ENCODE measurements around the gene PLEKHN1. TPM values are rescaled to one million over a fixed set of nuclear protein-coding genes. Genes with fewer than 3 reads are reported as not detected.

PLEKHN1 gene
- 1 to 10 TPM; 2.8 to 6.3 TPM for total RNA-seq

- Mint-ChIP-seq H3K9me3 (no peaks in the 10 kb centered on the region), H3K36me3 (ENCODE audit: low read depth) (peaks cover 6% of the 10 kb centered on the region), H3K27me3 (no peaks in the 10 kb centered on the region), H3K4me1 (no peaks in the 10 kb centered on the region), H3K4me3 (peak within 1 kb of the TSS; percentile 65), H3K27ac (no peak within 1 kb of the TSS)
- ATAC-seq (replicated peaks), result peak; percentile 82
Observed at GRCh38 chr1:966135-966703, at the start of gene PLEKHN1. Gene PLEKHN1, plus strand, starts transcription at chr1:966482. Its CDS starts 50 bp downstream, at chr1:966532.

GRCh38 chr1:917076-917459, 49.2 kb upstream of the PLEKHN1 start:
- Mint-ChIP-seq H3K27ac (no peak overlapping the region), H3K27me3 (peaks cover 23% of the 10 kb centered on the region), H3K4me3 (no peak overlapping the region), H3K4me1 (no peaks in the 10 kb centered on the region), H3K9me3 (no peaks in the 10 kb centered on the region), H3K36me3 (ENCODE audit: low read depth) (no peaks in the 10 kb centered on the region)
- no peak for ATAC-seq (replicated peaks)

- H3K36me3 Mint-ChIP-seq (ENCODE audit: low read depth), result no peaks in the 10 kb centered on the region
Observed at GRCh38 chr1:917466-918091, 48.7 kb upstream of the PLEKHN1 start.

GRCh38 chr1:918353-918752, 47.9 kb upstream of the PLEKHN1 start:
- H3K4me1 Mint-ChIP-seq, result no peaks in the 10 kb centered on the region
- H3K27ac Mint-ChIP-seq, result no peak overlapping the region
- no peaks in the 10 kb centered on the region for H3K36me3 Mint-ChIP-seq (ENCODE audit: low read depth)
- H3K27me3 Mint-ChIP-seq, result peaks cover 22% of the 10 kb centered on the region
- H3K4me3 Mint-ChIP-seq, result no peak overlapping the region
- no peak for ATAC-seq (replicated peaks)
- H3K9me3 Mint-ChIP-seq, result no peaks in the 10 kb centered on the region

More at GRCh38 chr1:917466-918091, 48.7 kb upstream of the PLEKHN1 start:
- Mint-ChIP-seq H3K9me3 (no peaks in the 10 kb centered on the region), H3K27me3 (peaks cover 19% of the 10 kb centered on the region), H3K27ac (no peak overlapping the region), H3K4me3 (no peak overlapping the region), H3K4me1 (no peaks in the 10 kb centered on the region)
- ATAC-seq (replicated peaks), result no peak

GRCh38 chr1:918843-919242, 47.4 kb upstream of the PLEKHN1 start:
- no peaks in the 10 kb centered on the region for H3K9me3 Mint-ChIP-seq
- H3K27me3 Mint-ChIP-seq, result peaks cover 23% of the 10 kb centered on the region
- H3K27ac Mint-ChIP-seq, result no peak overlapping the region
- H3K4me1 Mint-ChIP-seq, result no peaks in the 10 kb centered on the region
- ATAC-seq (replicated peaks), result no peak
- no peak overlapping the region for H3K4me3 Mint-ChIP-seq
- no peaks in the 10 kb centered on the region for H3K36me3 Mint-ChIP-seq (ENCODE audit: low read depth)

GRCh38 chr1:919271-919872, 46.9 kb upstream of the PLEKHN1 start:
- no peak overlapping the region for H3K4me3 Mint-ChIP-seq
- H3K27me3 Mint-ChIP-seq, result peaks cover 23% of the 10 kb centered on the region
- no peaks in the 10 kb centered on the region for H3K9me3 Mint-ChIP-seq
- no peaks in the 10 kb centered on the region for H3K36me3 Mint-ChIP-seq (ENCODE audit: low read depth)
- no peak overlapping the region for H3K27ac Mint-ChIP-seq
- H3K4me1 Mint-ChIP-seq, result no peaks in the 10 kb centered on the region
- ATAC-seq (replicated peaks), result no peak

GRCh38 chr1:920010-920409, 46.3 kb upstream of the PLEKHN1 start:
- Mint-ChIP-seq H3K9me3 (no peaks in the 10 kb centered on the region), H3K4me1 (no peaks in the 10 kb centered on the region), H3K36me3 (ENCODE audit: low read depth) (no peaks in the 10 kb centered on the region), H3K27me3 (peaks cover 23% of the 10 kb centered on the region), H3K27ac (no peak overlapping the region), H3K4me3 (no peak overlapping the region)
- no peak for ATAC-seq (replicated peaks)

GRCh38 chr1:920521-920920, 45.8 kb upstream of the PLEKHN1 start:
- Mint-ChIP-seq H3K27me3 (peaks cover 23% of the 10 kb centered on the region), H3K4me1 (no peaks in the 10 kb centered on the region), H3K4me3 (no peak overlapping the region), H3K27ac (no peak overlapping the region), H3K9me3 (no peaks in the 10 kb centered on the region), H3K36me3 (ENCODE audit: low read depth) (no peaks in the 10 kb centered on the region)
- ATAC-seq (replicated peaks), result no peak

GRCh38 chr1:921011-921837, 45.1 kb upstream of the PLEKHN1 start:
- Mint-ChIP-seq H3K27ac (no peak overlapping the region), H3K36me3 (ENCODE audit: low read depth) (no peaks in the 10 kb centered on the region), H3K4me1 (no peaks in the 10 kb centered on the region), H3K9me3 (no peaks in the 10 kb centered on the region), H3K4me3 (no peak overlapping the region), H3K27me3 (peaks cover 24% of the 10 kb centered on the region)
- peak; percentile 22 for ATAC-seq (replicated peaks)

GRCh38 chr1:923131-923990, 42.9 kb upstream of the PLEKHN1 start, which contains the start of gene SAMD11:
Gene SAMD11, plus strand, starts transcription at chr1:923923. Its CDS starts 509 bp downstream, at chr1:924432.
- no peaks in the 10 kb centered on the region for H3K4me1 Mint-ChIP-seq
- ATAC-seq (replicated peaks), result peak; percentile 21
- no peak within 1 kb of the TSS for H3K27ac Mint-ChIP-seq

GRCh38 chr1:923991-924655, 42.2 kb upstream of the PLEKHN1 start:
- Mint-ChIP-seq H3K27me3 (peaks cover 23% of the 10 kb centered on the region), H3K4me3 (no peak overlapping the region), H3K9me3 (no peaks in the 10 kb centered on the region), H3K36me3 (ENCODE audit: low read depth) (no peaks in the 10 kb centered on the region), H3K4me1 (no peaks in the 10 kb centered on the region), H3K27ac (no peak overlapping the region)
- no peak for ATAC-seq (replicated peaks)

More at GRCh38 chr1:923131-923990, 42.9 kb upstream of the PLEKHN1 start, which contains the start of gene SAMD11:
- H3K9me3 Mint-ChIP-seq, result no peaks in the 10 kb centered on the region
- H3K4me3 Mint-ChIP-seq, result peak within 1 kb of the TSS; percentile 70
- no peaks in the 10 kb centered on the region for H3K36me3 Mint-ChIP-seq (ENCODE audit: low read depth)
- H3K27me3 Mint-ChIP-seq, result peaks cover 27% of the 10 kb centered on the region

- peak; percentile 21 for ATAC-seq (replicated peaks)
- Mint-ChIP-seq H3K27me3 (peaks cover 23% of the 10 kb centered on the region), H3K4me1 (no peaks in the 10 kb centered on the region), H3K27ac (no peak overlapping the region), H3K9me3 (no peaks in the 10 kb centered on the region), H3K4me3 (no peak overlapping the region), H3K36me3 (ENCODE audit: low read depth) (no peaks in the 10 kb centered on the region)
Observed at GRCh38 chr1:924656-925560, 41.4 kb upstream of the PLEKHN1 start.
